Mucosa of gallbladder (tissue), 1 donor: ENCODE results near the gene C2orf74. TPM values are rescaled to one million over a fixed set of nuclear protein-coding genes. Genes with fewer than 3 reads are reported as not detected.

Experiments used
- DNase-seq: peaks from one replicate; pipeline ENCODE4 v3.0.0-alpha.2; 2020; ENCODE audit warnings: low spot score
- total RNA-seq: library from RNA; stranded (reverse); gene quantifications from one replicate; pipeline ENCODE4 v1.2.1, GENCODE V29; 2021
- donor health status: DM: no; HTN: no; CAD: no.

The C2orf74 gene
- total RNA-seq, 1 donor from 2014 or later = 17.2 TPM

- no peak for DNase-seq
Observed at GRCh38 chr2:61214171-61214570, 52.2 kb downstream of the C2orf74 start.

Other genes starting within 250 kb of the C2orf74 start
- gene PEX13, start 144.5 kb upstream of the C2orf74 start, total RNA-seq = 36.1 TPM
- 11.5 TPM for gene PUS10, start 143.9 kb upstream of the C2orf74 start, total RNA-seq
- 9.4 TPM for gene SANBR, start 96.3 kb upstream of the C2orf74 start, total RNA-seq